LNCAP (cell line): Measurements from ENCODE around the gene GATA6.

Experiments
- CTCF ChIP-seq: fragments of 450-650 bp; IDR thresholded peaks from 2 replicates; pipeline ENCODE4 v1.5.1; 2017; ENCODE audit warnings: mild to moderate bottlenecking

The GATA6 gene

DNA sequence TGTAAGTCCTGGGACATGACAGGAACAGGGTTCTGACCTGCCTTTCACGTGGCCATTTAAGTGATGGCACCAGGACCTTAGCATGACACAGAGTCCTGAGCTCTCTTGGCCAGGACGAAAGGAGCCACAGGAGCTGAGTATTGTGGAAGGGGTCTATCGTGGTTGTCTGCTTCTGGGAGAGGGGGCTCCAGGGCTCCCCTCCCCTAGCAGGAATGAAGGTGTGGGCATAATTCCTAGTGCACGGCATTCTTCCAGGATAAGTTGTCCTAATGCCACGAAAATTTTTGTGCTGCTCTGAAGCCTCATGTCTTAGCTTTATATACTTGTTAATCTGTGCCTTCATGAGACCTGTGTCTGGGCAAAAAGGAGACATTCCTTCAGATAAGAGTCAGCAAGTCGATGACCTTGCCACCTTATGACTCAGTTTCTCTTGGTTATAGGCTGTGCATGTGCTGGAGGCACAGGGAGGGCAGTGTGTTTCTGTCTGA lies 17.1 kb downstream of the GATA6 start:
- TF ChIP-seq CTCF: no peak

- TF ChIP-seq CTCF: no peak
These were observed 19.3 kb downstream of the GATA6 start for GRCh38 chr18:22188559-22189267.

- TF ChIP-seq CTCF: no peak
These were observed 20.2 kb downstream of the GATA6 start for GRCh38 chr18:22189449-22190166.

GRCh38 chr18:22191346-22191695 lies 21.9 kb downstream of the GATA6 start:
- no peak for TF ChIP-seq CTCF

DNA sequence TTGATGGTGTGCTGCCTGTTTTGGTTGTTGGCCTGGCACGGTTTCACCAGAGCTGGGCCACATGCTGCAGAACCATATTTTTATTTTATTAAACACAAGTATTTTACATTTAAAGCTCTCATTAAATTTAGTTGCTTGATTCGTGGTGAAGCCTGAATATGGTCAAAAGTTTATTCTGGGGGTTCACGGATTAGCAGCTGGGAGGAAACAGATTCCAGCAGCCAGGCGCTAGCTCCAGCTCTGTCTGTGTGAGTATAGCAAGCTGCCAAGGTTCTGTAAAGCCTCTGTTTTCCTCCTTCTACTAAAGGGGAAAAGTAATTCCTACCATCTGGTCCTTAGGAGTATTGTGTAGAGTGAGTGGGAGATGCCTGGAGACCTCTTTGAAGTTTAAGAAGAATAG lies 22.5 kb downstream of the GATA6 start:
- TF ChIP-seq CTCF: no peak

DNA sequence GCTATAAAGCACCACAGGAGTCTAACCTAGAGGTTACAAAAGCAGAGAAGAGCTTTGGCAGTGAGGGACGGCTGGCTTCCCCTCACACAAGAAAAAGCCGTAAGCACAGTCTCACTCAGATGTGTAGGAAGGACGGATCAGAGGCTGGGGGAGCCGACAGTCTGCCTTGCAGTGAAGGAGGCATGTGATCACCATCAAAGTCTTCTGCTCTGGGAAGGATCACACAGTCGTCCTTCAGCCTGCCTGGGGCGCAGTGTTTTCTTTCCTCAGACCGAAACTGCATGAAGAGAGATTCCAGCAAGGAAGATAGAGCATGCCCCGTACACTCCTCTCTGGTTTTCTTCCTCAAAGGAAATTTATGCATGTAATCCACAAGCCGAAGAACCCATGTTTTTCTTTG lies 24.1 kb downstream of the GATA6 start:
- no peak for TF ChIP-seq CTCF

DNA sequence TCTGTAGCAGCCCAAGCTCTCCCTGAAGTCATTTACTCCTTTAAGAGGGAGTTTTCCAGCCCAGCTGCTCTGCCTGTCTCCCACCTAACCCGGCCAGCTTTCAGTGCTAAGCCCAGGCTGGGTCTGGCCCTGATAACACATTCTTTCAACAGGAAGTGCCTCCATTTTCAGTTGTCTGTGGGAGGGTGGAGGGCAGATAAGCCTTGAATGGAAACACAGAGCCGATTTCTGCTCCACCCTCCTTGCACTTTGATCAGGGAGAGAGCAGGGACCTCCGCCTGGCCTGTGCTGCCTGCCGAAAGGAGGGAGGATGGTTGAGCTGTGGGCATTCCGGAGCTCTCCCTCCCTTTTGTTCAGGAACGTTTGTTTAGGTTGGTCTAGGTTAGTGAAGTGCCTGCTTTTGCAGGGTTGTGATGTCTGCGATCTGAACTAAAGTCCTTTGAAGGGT lies 24.8 kb downstream of the GATA6 start:
- TF ChIP-seq CTCF: no peak
